SK-N-SH (cell line): ENCODE results near the gene IMMT. TPM values are rescaled to one million over a fixed set of nuclear protein-coding genes. Genes with fewer than 3 reads are reported as not detected.

Experiments used
- CTCF ChIA-PET: fragments of 300-600, 350-600 bp; formaldehyde crosslinking; extraction: SDS; loops from one replicate; lab custom pipeline; 2021; lab: Yijun Ruan, JAX
- POLR2A ChIA-PET: fragments of 350-600 bp; sonication (Branson Sonifier 250); formaldehyde crosslinking; extraction: SDS; loops from one replicate; lab custom pipeline; 2020; ENCODE audit warnings: antibody characterized with exemption, inconsistent platforms; lab: Yijun Ruan, JAX
- DNase-seq: peaks from one replicate; pipeline ENCODE4 v3.0.0; 2012
- H2AFZ ChIP-seq: fragments of 200-600 bp; sonication (generic); 2 replicates; pipeline ENCODE4 v1.8.1; 2016; ENCODE audit warnings: antibody characterized with exemption, mild to moderate bottlenecking, low read depth
- H3F3A ChIP-seq: fragments of 200-600 bp; sonication (generic); replicated peaks from 2 replicates; pipeline ENCODE3; 2016; ENCODE audit warnings: antibody characterized with exemption, mild to moderate bottlenecking; ENCODE audit not compliant: insufficient read depth
- H3K27ac ChIP-seq, 2 experiments: fragments of 200-500 bp in 1 of 2; fragments of 200-600 bp in 1 of 2; sonication (Bioruptor generic) in 1 of 2; sonication (generic), shearing (Covaris generic) in 1 of 2; 2 replicates each; pipeline versions ENCODE4 v1.5.1 to v1.6.1; 2014 to 2016; ENCODE audit warnings: low read depth in 2 of 2, inconsistent platforms in 1 of 2, low read length in 1 of 2, mild to moderate bottlenecking in 1 of 2, mixed read lengths in 1 of 2
- H3K27me3 ChIP-seq: fragments of 200-600 bp; sonication (generic), shearing (Covaris generic); 2 replicates; pipeline ENCODE4 v1.6.1; 2016; ENCODE audit warnings: mixed run types; ENCODE audit not compliant: insufficient read depth
- H3K36me3 ChIP-seq, 2 experiments: fragments of 200-500 bp in 1 of 2; fragments of 200-600 bp in 1 of 2; sonication (Bioruptor generic) in 1 of 2; sonication (generic) in 1 of 2; replicated peaks in 1 of 2; 2 replicates each; pipeline versions ENCODE3 to v1.5.1; 2014 to 2016; ENCODE audit warnings: low read length in 1 of 2, mild to moderate bottlenecking in 1 of 2; ENCODE audit not compliant: insufficient read depth in 2 of 2, control insufficient read depth in 1 of 2
- H3K4me1 ChIP-seq, 2 experiments: fragments of 200-500 bp in 1 of 2; fragments of 200-600 bp in 1 of 2; sonication (Bioruptor generic) in 1 of 2; sonication (generic), shearing (Covaris generic) in 1 of 2; 2 replicates each; pipeline versions ENCODE4 v1.5.1 to v1.6.1; 2014 to 2016; ENCODE audit warnings: low read depth in 1 of 2, low read length in 1 of 2, mixed run types in 1 of 2; ENCODE audit not compliant: insufficient read depth in 2 of 2, control insufficient read depth in 1 of 2
- H3K4me2 ChIP-seq: fragments of 200-600 bp; sonication (generic), shearing (Covaris generic); 2 replicates; pipeline ENCODE4 v1.6.1; 2017; ENCODE audit warnings: mixed run types
- H3K4me3 ChIP-seq, 2 experiments: fragments of 200-500 bp in 1 of 2; fragments of 200-600 bp in 1 of 2; sonication (Bioruptor generic) in 1 of 2; sonication (generic), shearing (Covaris generic) in 1 of 2; 2 replicates each; pipeline versions ENCODE4 v1.5.1 to v1.8.1; 2014 to 2016; ENCODE audit warnings: low read depth in 2 of 2, inconsistent platforms in 1 of 2, low read length in 1 of 2, mild to moderate bottlenecking in 1 of 2, mixed read lengths in 1 of 2, moderate library complexity in 1 of 2
- H3K79me2 ChIP-seq: fragments of 200-600 bp; sonication (generic); 2 replicates; pipeline ENCODE4 v1.8.1; 2017; ENCODE audit warnings: mild to moderate bottlenecking; ENCODE audit not compliant: insufficient read depth
- H3K9ac ChIP-seq: fragments of 200-600 bp; sonication (generic); 2 replicates; pipeline ENCODE4 v1.6.1; 2017; ENCODE audit warnings: mixed run types
- H3K9me2 ChIP-seq: fragments of 200-600 bp; sonication (generic); 2 replicates; pipeline ENCODE4 v1.6.1; 2017; ENCODE audit warnings: mixed run types
- H3K9me3 ChIP-seq: fragments of 200-600 bp; sonication (generic); 2 replicates; pipeline ENCODE4 v1.6.1; 2017; ENCODE audit warnings: mixed run types, mild to moderate bottlenecking, moderate library complexity
- H4K20me1 ChIP-seq: fragments of 200-600 bp; sonication (generic); 2 replicates; pipeline ENCODE4 v1.6.1; 2017; ENCODE audit warnings: mild to moderate bottlenecking, mixed run types; ENCODE audit not compliant: insufficient read depth
- CHD2 ChIP-seq: fragments of 150-350 bp; IDR thresholded peaks from 2 replicates; pipeline ENCODE4 v1.6.1; 2018; ENCODE audit warnings: low read length; ENCODE audit not compliant: partially characterized antibody
- ELF1 ChIP-seq: IDR thresholded peaks from 2 replicates; pipeline ENCODE4 v1.4.0; 2012
- FOSL2 ChIP-seq: IDR thresholded peaks from 2 replicates; pipeline ENCODE4 v1.4.0; 2012; ENCODE audit warnings: low read depth, mild to moderate bottlenecking, moderate library complexity, borderline replicate concordance
- MXI1 ChIP-seq: IDR thresholded peaks from 2 replicates; pipeline ENCODE4 v1.6.1; 2012; ENCODE audit warnings: mild to moderate bottlenecking, low read depth, low read length, improper control_type of control experiment
- NFIC ChIP-seq: IDR thresholded peaks from 2 replicates; pipeline ENCODE4 v1.4.0; 2012; ENCODE audit warnings: borderline replicate concordance
- NRF1 ChIP-seq: IDR thresholded peaks from 2 replicates; pipeline ENCODE4 v1.6.1; 2012; ENCODE audit warnings: low read depth, mild to moderate bottlenecking, low read length
- POLR2AphosphoS5 ChIP-seq: IDR thresholded peaks from 2 replicates; pipeline ENCODE4 v1.6.1; 2012; ENCODE audit warnings: low read depth, low read length
- RAD21 ChIP-seq: IDR thresholded peaks from 2 replicates; pipeline ENCODE4 v1.6.1; 2012; ENCODE audit warnings: mild to moderate bottlenecking, low read length
- RCOR1 ChIP-seq: fragments of 150-350 bp; IDR thresholded peaks from 2 replicates; pipeline ENCODE4 v1.6.1; 2017; ENCODE audit warnings: antibody characterized with exemption, low read length
- RFX5 ChIP-seq: IDR thresholded peaks from 2 replicates; pipeline ENCODE4 v1.6.1; 2012; ENCODE audit warnings: mild to moderate bottlenecking, improper control_type of control experiment, low read length
- RXRA ChIP-seq: IDR thresholded peaks from 2 replicates; pipeline ENCODE4 v1.4.0; 2012; ENCODE audit warnings: low read depth, mild to moderate bottlenecking, borderline replicate concordance
- TAF1 ChIP-seq: IDR thresholded peaks from 2 replicates; pipeline ENCODE4 v1.6.1; 2012; ENCODE audit warnings: low read depth, mild to moderate bottlenecking, low read length, moderate library complexity, borderline replicate concordance
- TCF12 ChIP-seq: IDR thresholded peaks from 2 replicates; pipeline ENCODE4 v1.4.0; 2012
- WGBS: methylation state at CpG from one replicate; pipeline ENCODE4 v1.1.6; 2017; ENCODE audit warnings: low lambda C conversion rate; 5-methylcytosine and 5-hydroxymethylcytosine counted together
- polyA plus RNA-seq, 3 experiments: library from polyadenylated mRNA; depleted of rRNA; stranded (reverse); fragments of >200 nt; gene quantifications; 2 replicates each; pipeline ENCODE4 v1.2.3, GENCODE V29; 2012
- TF ChIP-seq, protein P1 (sequence below): IDR thresholded peaks from 2 replicates; pipeline ENCODE4 v1.4.0; 2012; ENCODE audit warnings: low read depth

The IMMT gene
- polyA plus RNA-seq, 1 of the 3 experiments (the other 2 are of a cell fraction) = 36.3 TPM

DNA sequence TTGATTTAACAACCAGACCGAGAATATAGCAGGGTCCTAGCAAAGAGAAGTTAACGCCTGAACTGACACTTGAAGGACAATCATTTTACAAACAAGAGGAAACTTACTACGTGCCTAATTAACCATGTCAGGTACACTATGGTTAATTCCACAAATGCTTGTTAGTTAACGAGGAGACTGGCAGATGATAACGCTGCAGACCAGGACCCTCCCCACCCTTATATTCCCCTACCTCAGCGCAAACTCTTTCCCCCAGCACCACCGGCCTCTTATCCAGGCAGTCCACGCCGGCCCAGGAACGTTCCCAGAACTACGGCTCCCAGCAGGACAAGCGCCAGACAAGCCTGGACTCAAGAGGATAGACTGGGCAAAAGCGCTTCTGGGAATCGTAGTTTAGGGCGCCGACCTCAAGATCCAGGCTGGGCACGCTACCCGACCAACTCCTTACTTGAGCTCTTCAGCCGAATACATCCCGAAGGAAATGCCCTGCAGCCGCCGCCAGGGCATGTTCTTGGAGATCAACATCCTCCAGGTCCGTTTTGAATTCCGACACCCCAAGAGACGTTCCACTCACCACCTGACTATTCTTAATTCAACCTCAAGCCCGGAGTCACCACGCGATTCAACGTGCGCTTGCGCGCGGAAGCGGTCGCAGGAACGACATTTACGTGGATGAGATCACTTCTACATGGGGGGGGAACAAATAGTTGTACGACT lies 89.9 kb downstream of the IMMT start, which contains the start of gene POLR1A (continued):
- peak; percentile 97 for TF ChIP-seq NRF1
- TF ChIP-seq TAF1 = 0 out of 2 replicates have a peak, but pooled peaks have one; percentile 41
- TF ChIP-seq RFX5 = no peak
- TF ChIP-seq TCF12 = no peak
- peak; percentile 85 for TF ChIP-seq MXI1
- no peak for TF ChIP-seq RXRA
- TF ChIP-seq, all 33 proteins: peak for 6

DNA sequence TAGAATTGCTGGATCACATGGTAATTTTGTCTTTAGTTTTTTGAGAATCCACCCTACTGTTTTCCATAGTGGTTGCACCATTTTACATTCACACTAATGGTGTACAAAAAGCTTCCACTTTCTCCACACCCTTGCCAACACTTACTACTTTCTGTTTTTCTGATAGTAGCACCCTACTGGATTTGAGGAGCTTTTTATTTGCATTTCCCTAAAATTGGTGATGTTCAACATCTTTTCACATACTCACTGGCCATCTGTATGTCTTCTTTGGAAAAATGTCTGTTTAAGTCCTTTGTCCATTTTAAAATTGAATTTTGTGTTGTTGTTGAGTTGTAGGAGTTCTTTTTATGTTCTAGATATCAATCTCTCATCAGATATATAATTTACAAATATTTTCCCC lies 93.1 kb downstream of the IMMT start:
- Histone ChIP-seq H3K79me2 (peaks cover 82% of the 10 kb centered on the region), H2AFZ (no peak overlapping the region), H3K9me3 (no peaks in the 10 kb centered on the region), H3K9ac (no peak overlapping the region), H4K20me1 (no peaks in the 10 kb centered on the region; the same call in 1 of the 2 replicates), H3K4me2 (no peak overlapping the region), H3K27ac (no peak overlapping the region), H3K4me3 (no peak overlapping the region), H3K27me3 (no peaks in the 10 kb centered on the region), H3K36me3 (peaks cover 33 to 36% of the 10 kb centered on the region in 2 experiments), H3K4me1 (peaks cover 3 to 9% of the 10 kb centered on the region in 2 experiments; a peak in 3 of 4 replicates), H3F3A (peaks cover 5% of the 10 kb centered on the region), H3K9me2 (no peaks in the 10 kb centered on the region)
- no peak for TF ChIP-seq CHD2
- TF ChIP-seq, protein P1, sequence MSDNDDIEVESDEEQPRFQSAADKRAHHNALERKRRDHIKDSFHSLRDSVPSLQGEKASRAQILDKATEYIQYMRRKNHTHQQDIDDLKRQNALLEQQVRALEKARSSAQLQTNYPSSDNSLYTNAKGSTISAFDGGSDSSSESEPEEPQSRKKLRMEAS = no peak
- TF ChIP-seq RCOR1 = no peak
- TF ChIP-seq POLR2AphosphoS5 = no peak
- no peak for TF ChIP-seq NFIC
- TF ChIP-seq ELF1 = no peak
- no peak for TF ChIP-seq RAD21
- TF ChIP-seq MXI1 = no peak
- ChIA-PET CTCF (interaction anchor here (0.8 to 2.5 kb wide), 2 partner anchors 22 to 275 kb away, joined by 3 to 6 read pairs; no protein-coding TSS in a partner anchor), POLR2A (no interaction called here)
- DNase-seq = no peak

DNA sequence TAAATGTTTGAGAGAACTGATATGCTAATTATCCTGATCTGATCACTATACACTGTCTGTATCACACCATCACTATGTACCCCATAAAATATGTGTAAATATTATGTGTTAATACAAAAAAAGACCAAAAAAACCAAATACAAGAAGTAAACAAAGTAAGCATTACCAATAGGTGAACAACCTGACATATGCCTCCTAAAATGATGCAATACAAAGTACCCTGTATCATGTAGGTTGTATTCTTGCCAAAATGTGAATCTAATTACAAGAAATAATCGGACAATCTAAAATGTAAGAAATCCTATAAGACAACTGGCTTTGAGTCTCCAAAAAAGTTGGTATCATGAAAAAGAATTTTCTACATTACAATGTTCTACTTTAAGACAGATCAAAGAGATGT lies 97.3 kb downstream of the IMMT start:
- H3K4me3 ChIP-seq = no peak overlapping the region
- H2AFZ ChIP-seq = no peak overlapping the region
- TF ChIP-seq FOSL2 = no peak
- TF ChIP-seq, all 33 proteins: peak for 0
- Histone ChIP-seq H3K27ac (no peak overlapping the region), H3K79me2 (peaks cover 75% of the 10 kb centered on the region), H3K9me3 (no peaks in the 10 kb centered on the region), H3F3A (peaks cover 9% of the 10 kb centered on the region), H3K4me1 (no peaks in the 10 kb centered on the region), H3K9ac (no peak overlapping the region), H3K9me2 (no peaks in the 10 kb centered on the region), H3K36me3 (peaks cover 55 to 61% of the 10 kb centered on the region in 2 experiments), H3K27me3 (no peaks in the 10 kb centered on the region), H4K20me1 (no peaks in the 10 kb centered on the region), H3K4me2 (no peak overlapping the region)
- POLR2A ChIA-PET = no interaction called here
- DNase-seq = no peak
- CTCF ChIA-PET = interaction anchor here (0.9 to 1.9 kb wide), 3 partner anchors 9 to 271 kb away, joined by 4 to 7 read pairs (median 5); no protein-coding TSS in a partner anchor
- WGBS = 94% methylated on average over 1 of the region's 1 CpG
